EL (cell line): ENCODE measurements around the gene ABCD4.

Experiments
- DNase-seq: peaks from one replicate; pipeline ENCODE4 v3.0.0-alpha.2; 2016

ABCD4 gene

GRCh38 chr14:74301594-74302151, 1.1 kb downstream of the ABCD4 start:
- no peak for DNase-seq

- peak; percentile 53 for DNase-seq
These were observed 3.6 kb downstream of the ABCD4 start for GRCh38 chr14:74299061-74299545.

GRCh38 chr14:74297986-74298385, 4.7 kb downstream of the ABCD4 start:
- DNase-seq = no peak

- DNase-seq = no peak
These were observed 6.7 kb downstream of the ABCD4 start for GRCh38 chr14:74296037-74296467.

- DNase-seq = no peak
These were observed 9.1 kb downstream of the ABCD4 start for GRCh38 chr14:74293606-74294005.

- no peak for DNase-seq
These were observed 10.7 kb downstream of the ABCD4 start for GRCh38 chr14:74292061-74292460.

- peak; percentile 39 for DNase-seq
These were observed 12.3 kb downstream of the ABCD4 start for GRCh38 chr14:74290415-74290814.

GRCh38 chr14:74289801-74290200, 12.9 kb downstream of the ABCD4 start:
- DNase-seq = no peak

- DNase-seq = no peak
These were observed 16.0 kb downstream of the ABCD4 start for GRCh38 chr14:74286736-74287135.

GRCh38 chr14:74281069-74281468, 21.7 kb downstream of the ABCD4 start:
- no peak for DNase-seq

- DNase-seq = no peak
These were observed 24.7 kb downstream of the ABCD4 start for GRCh38 chr14:74278080-74278479.

GRCh38 chr14:74275241-74275841, 27.4 kb downstream of the ABCD4 start:
- peak; percentile 42 for DNase-seq

GRCh38 chr14:74271365-74271764, 31.4 kb downstream of the ABCD4 start:
- no peak for DNase-seq

GRCh38 chr14:74270382-74271177, 32.2 kb downstream of the ABCD4 start:
- DNase-seq = peak; percentile 88

GRCh38 chr14:74267588-74267987, 35.1 kb downstream of the ABCD4 start:
- no peak for DNase-seq

- no peak for DNase-seq
These were observed 37.3 kb downstream of the ABCD4 start for GRCh38 chr14:74265301-74265965.

- DNase-seq = no peak
These were observed 38.8 kb downstream of the ABCD4 start for GRCh38 chr14:74263921-74264320.

GRCh38 chr14:74263181-74263580, 39.6 kb downstream of the ABCD4 start:
- no peak for DNase-seq

GRCh38 chr14:74262076-74262475, 40.7 kb downstream of the ABCD4 start:
- no peak for DNase-seq

- DNase-seq = no peak
These were observed 41.4 kb downstream of the ABCD4 start for GRCh38 chr14:74261288-74261687.

- no peak for DNase-seq
These were observed 42.1 kb downstream of the ABCD4 start for GRCh38 chr14:74260525-74261233.

GRCh38 chr14:74259513-74259912, 43.2 kb downstream of the ABCD4 start:
- DNase-seq = no peak

- no peak for DNase-seq
These were observed 44.0 kb downstream of the ABCD4 start for GRCh38 chr14:74258764-74259035.
